ENCODE results near the gene SF3A1.

DNA sequence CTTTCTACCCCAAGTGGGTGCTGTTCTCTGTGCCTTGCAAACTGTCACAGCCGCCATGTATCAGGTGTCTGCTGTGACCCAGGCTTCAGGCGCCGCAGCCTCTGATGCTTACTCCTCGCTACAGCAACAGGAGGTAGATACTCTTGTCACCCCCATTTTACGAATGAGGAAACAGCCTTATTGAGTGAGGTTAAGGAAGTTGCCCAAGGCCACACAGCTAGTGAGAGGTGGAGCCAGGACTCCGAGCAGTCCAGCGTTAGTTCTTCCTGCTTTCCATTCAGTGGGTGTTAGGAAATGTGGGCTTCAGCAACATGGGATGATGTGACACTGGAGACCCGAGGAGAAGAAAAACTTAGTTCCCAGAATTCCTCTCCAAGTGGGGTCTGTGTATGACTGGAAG lies 16.2 kb upstream of the SF3A1 start:
- TF ChIP-seq, protein P1, sequence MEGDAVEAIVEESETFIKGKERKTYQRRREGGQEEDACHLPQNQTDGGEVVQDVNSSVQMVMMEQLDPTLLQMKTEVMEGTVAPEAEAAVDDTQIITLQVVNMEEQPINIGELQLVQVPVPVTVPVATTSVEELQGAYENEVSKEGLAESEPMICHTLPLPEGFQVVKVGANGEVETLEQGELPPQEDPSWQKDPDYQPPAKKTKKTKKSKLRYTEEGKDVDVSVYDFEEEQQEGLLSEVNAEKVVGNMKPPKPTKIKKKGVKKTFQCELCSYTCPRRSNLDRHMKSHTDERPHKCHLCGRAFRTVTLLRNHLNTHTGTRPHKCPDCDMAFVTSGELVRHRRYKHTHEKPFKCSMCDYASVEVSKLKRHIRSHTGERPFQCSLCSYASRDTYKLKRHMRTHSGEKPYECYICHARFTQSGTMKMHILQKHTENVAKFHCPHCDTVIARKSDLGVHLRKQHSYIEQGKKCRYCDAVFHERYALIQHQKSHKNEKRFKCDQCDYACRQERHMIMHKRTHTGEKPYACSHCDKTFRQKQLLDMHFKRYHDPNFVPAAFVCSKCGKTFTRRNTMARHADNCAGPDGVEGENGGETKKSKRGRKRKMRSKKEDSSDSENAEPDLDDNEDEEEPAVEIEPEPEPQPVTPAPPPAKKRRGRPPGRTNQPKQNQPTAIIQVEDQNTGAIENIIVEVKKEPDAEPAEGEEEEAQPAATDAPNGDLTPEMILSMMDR (IDR thresholded peaks at IDR 0.05), result no peak
- TF ChIP-seq EZH2 (IDR thresholded peaks at IDR 0.05; ENCODE audit: borderline replicate concordance, insufficient read depth, low read depth, low read length, poor library complexity, severe bottlenecking), result no peak

All from B cell (primary cell).